HCT116 (cell line): Measurements from ENCODE around the gene TEKTIP1. TPM values are rescaled to one million over a fixed set of nuclear protein-coding genes. Genes with fewer than 3 reads are reported as not detected.

Experiments used
- ATAC-seq: fragments of 200-7000 bp; cut with Tn5 transposase; 2 replicates; pipeline ENCODE4 v1.9.1; 2020; ENCODE audit warnings: mild to moderate bottlenecking, moderate library complexity
- BruUV-seq: library from RNA; stranded (reverse); fragments of 400-500 nt; replicated peaks from 2 replicates; lab custom pipeline; 2021; lab: Mats Ljungman, UMichigan
- CTCF ChIA-PET: fragments of 300-600 bp; sonication (Branson Sonifier 250); formaldehyde crosslinking; loops from one replicate; lab custom pipeline; 2021; ENCODE audit warnings: antibody characterized with exemption; lab: Charles Lee
- POLR2A ChIA-PET: fragments of 300-600, 350-600 bp; sonication (Branson Sonifier 250); formaldehyde crosslinking; loops from one replicate; lab custom pipeline; 2021; ENCODE audit warnings: antibody characterized with exemption; lab: Charles Lee
- RAD21 ChIA-PET, 2 experiments: fragments of 300-600 bp; sonication (Branson Sonifier 250); formaldehyde crosslinking; loops; one replicate each; lab custom pipeline; 2023; ENCODE audit warnings: low total read pairs in 2 of 2; ENCODE audit not compliant: uncharacterized antibody in 2 of 2, unreplicated experiment in 2 of 2, low non-redundant PET in 1 of 2; lab: Charles Lee
- DNase-seq: peaks from one replicate; pipeline ENCODE4 v3.0.0-alpha.2; 2010; ENCODE audit warnings: low read depth, low spot score
- H2AFZ ChIP-seq: fragments of 200-600 bp; shearing (Covaris generic), sonication (generic); 2 replicates; pipeline ENCODE4 v1.6.1; 2017; ENCODE audit warnings: low read depth, mixed run types, mixed read lengths, antibody characterized with exemption, low read length; ENCODE audit not compliant: poor library complexity, severe bottlenecking
- H3K27ac ChIP-seq: 2 replicates; pipeline ENCODE4 v1.5.1; 2012; ENCODE audit warnings: low read depth, low read length
- H3K27me3 ChIP-seq: fragments of 200-600 bp; sonication (generic); 2 replicates; pipeline ENCODE4 v1.6.1; 2016; ENCODE audit warnings: mixed run types, low read length, mixed read lengths; ENCODE audit not compliant: insufficient read depth
- H3K36me3 ChIP-seq, 2 experiments: fragments of 200-500 bp in 1 of 2; fragments of 200-600 bp in 1 of 2; sonication (Bioruptor generic) in 1 of 2; sonication (generic) in 1 of 2; 2 replicates each; pipeline versions ENCODE4 v1.5.1 to v1.6.1; 2014 to 2016; ENCODE audit warnings: low read length in 2 of 2, inconsistent platforms in 1 of 2, mixed read lengths in 1 of 2, mixed run types in 1 of 2; ENCODE audit not compliant: insufficient read depth in 2 of 2, control insufficient read depth in 1 of 2
- H3K4me1 ChIP-seq, 2 experiments: fragments of 200-600 bp in 1 of 2; sonication (generic) in 1 of 2; 2 replicates each; pipeline versions ENCODE4 v1.5.1 to v1.6.1; 2012 to 2017; ENCODE audit warnings: low read length in 2 of 2, inconsistent platforms in 1 of 2, mild to moderate bottlenecking in 1 of 2, mixed read lengths in 1 of 2, mixed run types in 1 of 2, moderate library complexity in 1 of 2; ENCODE audit not compliant: insufficient read depth in 2 of 2, control insufficient read depth in 1 of 2
- H3K4me2 ChIP-seq: fragments of 200-600 bp; sonication (generic); 2 replicates; pipeline ENCODE4 v1.6.1; 2017; ENCODE audit warnings: mixed run types, low read length, mixed read lengths
- H3K4me3 ChIP-seq, 2 experiments: fragments of 200-600 bp in 1 of 2; sonication (generic) in 1 of 2; replicated peaks in 1 of 2; 2 replicates each; pipeline ENCODE4 v1.5.1; 2011 to 2016; ENCODE audit warnings: low read length in 2 of 2, control low read depth in 1 of 2, low read depth in 1 of 2, mild to moderate bottlenecking in 1 of 2, mixed read lengths in 1 of 2, mixed run types in 1 of 2
- H3K79me2 ChIP-seq: fragments of 200-600 bp; sonication (generic); 2 replicates; pipeline ENCODE4 v1.6.1; 2017; ENCODE audit warnings: mild to moderate bottlenecking, mixed run types, low read length, moderate library complexity, mixed read lengths; ENCODE audit not compliant: insufficient read depth
- H3K9ac ChIP-seq: fragments of 200-600 bp; sonication (generic); 2 replicates; pipeline ENCODE4 v1.6.1; 2016; ENCODE audit warnings: low read length, mixed read lengths
- H3K9me2 ChIP-seq: fragments of 200-600 bp; sonication (generic), shearing (Covaris generic); 2 replicates; pipeline ENCODE4 v1.6.1; 2017; ENCODE audit warnings: mixed run types, mild to moderate bottlenecking, moderate library complexity; ENCODE audit not compliant: insufficient read depth
- H3K9me3 ChIP-seq, 2 experiments: fragments of 200-500 bp in 1 of 2; fragments of 200-600 bp in 1 of 2; sonication (Bioruptor generic) in 1 of 2; sonication (generic) in 1 of 2; 2 replicates each; pipeline ENCODE4 v1.6.1; 2014 to 2017; ENCODE audit warnings: low read length in 2 of 2, mixed read lengths in 2 of 2, inconsistent platforms in 1 of 2, low read depth in 1 of 2, mild to moderate bottlenecking in 1 of 2, mixed run types in 1 of 2, moderate library complexity in 1 of 2; ENCODE audit not compliant: control insufficient read depth in 1 of 2, insufficient read depth in 1 of 2
- H4K20me1 ChIP-seq: fragments of 200-600 bp; sonication (generic), shearing (Covaris generic); 2 replicates; pipeline ENCODE4 v1.6.1; 2017; ENCODE audit warnings: mixed run types, mild to moderate bottlenecking, moderate library complexity; ENCODE audit not compliant: insufficient read depth
- ATF3 ChIP-seq: IDR thresholded peaks from 2 replicates; pipeline ENCODE4 v1.6.1; 2012
- CTCF ChIP-seq, 3 experiments: fragments of 200-600 bp in 1 of 3; sonication (generic) in 1 of 3; IDR thresholded peaks in 2 of 3; conservative IDR thresholded peaks in 1 of 3; 2 replicates each; pipeline ENCODE4 v1.5.1; 2012 to 2017; ENCODE audit warnings: low read depth in 2 of 3, low read length in 2 of 3, antibody characterized with exemption in 1 of 3, borderline replicate concordance in 1 of 3, control low read depth in 1 of 3, mild to moderate bottlenecking in 1 of 3, mixed read lengths in 1 of 3, mixed run types in 1 of 3, moderate library complexity in 1 of 3; ENCODE audit not compliant: insufficient read depth in 1 of 3
- EGR1 ChIP-seq: IDR thresholded peaks from 2 replicates; pipeline ENCODE4 v1.6.1; 2012; ENCODE audit warnings: low read depth
- EZH2phosphoT487 ChIP-seq: fragments of 200-600 bp; IDR thresholded peaks from 2 replicates; pipeline ENCODE4 v1.6.1; 2018; ENCODE audit warnings: antibody characterized with exemption, borderline replicate concordance
- FOSL1 ChIP-seq: IDR thresholded peaks from 2 replicates; pipeline ENCODE4 v1.6.1; 2012; ENCODE audit warnings: low read depth
- POLR2A ChIP-seq: IDR thresholded peaks from 2 replicates; pipeline ENCODE4 v1.7.0; 2011; ENCODE audit warnings: borderline replicate concordance; ENCODE audit not compliant: insufficient read depth, insufficient read length; ENCODE audit errors: extremely low read depth
- POLR2AphosphoS5 ChIP-seq: IDR thresholded peaks from 2 replicates; pipeline ENCODE4 v1.6.1; 2011; ENCODE audit warnings: mild to moderate bottlenecking, low read depth, low read length, moderate library complexity
- REST ChIP-seq: IDR thresholded peaks from 2 replicates; pipeline ENCODE4 v1.6.1; 2012; ENCODE audit warnings: low read depth
- SIN3A ChIP-seq: IDR thresholded peaks from 2 replicates; pipeline ENCODE4 v1.6.1; 2012; ENCODE audit warnings: low read depth
- SP1 ChIP-seq: IDR thresholded peaks from 2 replicates; pipeline ENCODE4 v1.6.1; 2012; ENCODE audit warnings: low read depth
- TCF7L2 ChIP-seq: IDR thresholded peaks from 2 replicates; pipeline ENCODE4 v1.7.0; 2011; ENCODE audit warnings: borderline replicate concordance, inconsistent platforms; ENCODE audit not compliant: insufficient read depth, insufficient read length; ENCODE audit errors: extremely low read depth
- YY1 ChIP-seq: IDR thresholded peaks from 2 replicates; pipeline ENCODE4 v1.6.1; 2011; ENCODE audit warnings: low read length, low read depth, moderate library complexity, mild to moderate bottlenecking; ENCODE audit not compliant: insufficient replicate concordance; ENCODE audit errors: extremely low read depth
- ZFX ChIP-seq: fragments of 450-650 bp; IDR thresholded peaks from 2 replicates; pipeline ENCODE4 v1.6.1; 2017
- ZNF274 ChIP-seq: fragments of 200-500 bp; sonication (Bioruptor generic); IDR thresholded peaks from 2 replicates; pipeline ENCODE4 v1.6.1; 2014; ENCODE audit warnings: mild to moderate bottlenecking, low read depth, low read length, inconsistent platforms
- intact Hi-C: fragments of 100-400 bp; cut with micrococcal nuclease; formaldehyde crosslinking; loops from 2 replicates; pipeline ENCODE4 v1.10.0; 2022
- total RNA-seq: library from RNA; stranded (reverse); gene quantifications from one replicate; pipeline ENCODE4 v1.2.1, GENCODE V29; 2021; ENCODE audit not compliant: unreplicated experiment

TEKTIP1 gene
- total RNA-seq, 1 experiment from 2014 or later: 1.2 TPM

- ChIA-PET RAD21 (no interaction called here), CTCF (no interaction called here), POLR2A (no interaction called here)
- BruUV-seq: no TSS peak
- Histone ChIP-seq H3K4me2 (no peak overlapping the region), H3K4me3 (no peak overlapping the region), H2AFZ (no peak overlapping the region), H3K9me3 (no peaks in the 10 kb centered on the region), H3K36me3 (no peaks in the 10 kb centered on the region), H3K9me2 (no peaks in the 10 kb centered on the region), H3K79me2 (no peaks in the 10 kb centered on the region), H3K4me1 (peaks cover 0 to 5% of the 10 kb centered on the region in 2 experiments; a peak in 1 of 4 replicates), H3K9ac (no peak overlapping the region), H3K27me3 (no peaks in the 10 kb centered on the region), H3K27ac (no peak overlapping the region), H4K20me1 (no peaks in the 10 kb centered on the region)
- DNase-seq (no peak), ATAC-seq (no peak)
- TF ChIP-seq CTCF (IDR thresholded peaks at IDR 0.05 in 2 of 3, conservative IDR thresholded peaks at IDR 0.05 in 1 of 3; ENCODE audit: borderline replicate concordance in 1 of 3, insufficient read depth in 1 of 3, low read depth in 2 of 3, low read length in 2 of 3) (no peak), REST (no peak), POLR2AphosphoS5 (no peak), ZNF274 (no peak), POLR2A (no peak), FOSL1 (no peak), SP1 (no peak), ATF3 (no peak), EZH2phosphoT487 (no peak), TCF7L2 (no peak), YY1 (no peak), EGR1 (no peak), SIN3A (no peak), ZFX (no peak)
- intact Hi-C loops: no loop called here
Measured at GRCh38 chr19:3589439-3589838, 50.5 kb downstream of the TEKTIP1 start.
